Measurements from ENCODE around the gene CFAP77. TPM values are rescaled to one million over a fixed set of nuclear protein-coding genes. Genes with fewer than 3 reads are reported as not detected.

CFAP77 gene
- polyA plus RNA-seq, 1 of the 3 experiments (the other 2 are of a cell fraction): 1.1 TPM

- Histone ChIP-seq H3K9me3 (no peaks in the 10 kb centered on the region), H2AFZ (ENCODE audit: low read depth) (no peak overlapping the region), H3K9ac (no peak overlapping the region), H3K9me2 (no peaks in the 10 kb centered on the region), H3K27me3 (ENCODE audit: insufficient read depth) (no peaks in the 10 kb centered on the region; the same call in 1 of the 2 replicates), H3K27ac (ENCODE audit: low read depth in 2 of 2, low read length in 1 of 2) (no peak overlapping the region), H3K79me2 (ENCODE audit: insufficient read depth) (no peaks in the 10 kb centered on the region), H4K20me1 (ENCODE audit: insufficient read depth) (no peaks in the 10 kb centered on the region), H3K4me2 (no peak overlapping the region), H3K36me3 (replicated peaks in 1 of 2; ENCODE audit: control insufficient read depth in 1 of 2, insufficient read depth in 2 of 2, low read length in 1 of 2) (no peaks in the 10 kb centered on the region), H3F3A (replicated peaks; ENCODE audit: insufficient read depth) (no peaks in the 10 kb centered on the region), H3K4me3 (ENCODE audit: low read depth in 2 of 2, low read length in 1 of 2) (no peak overlapping the region), H3K4me1 (ENCODE audit: control insufficient read depth in 1 of 2, insufficient read depth in 2 of 2, low read depth in 1 of 2, low read length in 1 of 2) (peaks cover 0 to 6% of the 10 kb centered on the region in 2 experiments; a peak in 1 of 4 replicates)
- no peak for DNase-seq
- CTCF ChIA-PET: interaction anchor here (0.8 to 2.7 kb wide), 2 partner anchors 9 to 37 kb away, joined by 3 to 9 read pairs; no protein-coding TSS in a partner anchor
- POLR2A ChIA-PET: no interaction called here
- 70% methylated on average over 10 of the region's 12 CpGs for WGBS (ENCODE audit: low lambda C conversion rate)
- TF ChIP-seq EP300 (IDR thresholded peaks at IDR 0.05; ENCODE audit: borderline replicate concordance in 1 of 2, low read depth in 1 of 2, low read length in 1 of 2): no peak
- no peak for TF ChIP-seq YY1 (IDR thresholded peaks at IDR 0.05; ENCODE audit: low read depth)
- TF ChIP-seq RAD21 (IDR thresholded peaks at IDR 0.05; ENCODE audit: low read length): no peak
- no peak for TF ChIP-seq USF2 (IDR thresholded peaks at IDR 0.05; ENCODE audit: borderline replicate concordance, low read depth, low read length)
- TF ChIP-seq FOXJ3 (CRISPR knock-in tag; IDR thresholded peaks at IDR 0.05): no peak
- TF ChIP-seq FOSL2 (IDR thresholded peaks at IDR 0.05; ENCODE audit: borderline replicate concordance, low read depth): no peak
- TF ChIP-seq ELF1 (IDR thresholded peaks at IDR 0.05): no peak
- TF ChIP-seq RFX5 (IDR thresholded peaks at IDR 0.05; ENCODE audit: low read length): no peak
Measured at GRCh38 chr9:132537352-132537751, 127.3 kb downstream of the CFAP77 start.

GRCh38 chr9:132538071-132538470 lies 128.1 kb downstream of the CFAP77 start:
- Histone ChIP-seq H3K4me3 (ENCODE audit: low read depth in 2 of 2, low read length in 1 of 2) (no peak overlapping the region), H3K79me2 (ENCODE audit: insufficient read depth) (no peaks in the 10 kb centered on the region), H3K27ac (ENCODE audit: low read depth in 2 of 2, low read length in 1 of 2) (no peak overlapping the region), H3F3A (replicated peaks; ENCODE audit: insufficient read depth) (no peaks in the 10 kb centered on the region), H4K20me1 (ENCODE audit: insufficient read depth) (no peaks in the 10 kb centered on the region), H3K9me2 (no peaks in the 10 kb centered on the region), H2AFZ (ENCODE audit: low read depth) (no peak overlapping the region), H3K36me3 (replicated peaks in 1 of 2; ENCODE audit: control insufficient read depth in 1 of 2, insufficient read depth in 2 of 2, low read length in 1 of 2) (no peaks in the 10 kb centered on the region), H3K9me3 (no peaks in the 10 kb centered on the region), H3K27me3 (ENCODE audit: insufficient read depth) (no peaks in the 10 kb centered on the region; the same call in 1 of the 2 replicates), H3K9ac (no peak overlapping the region), H3K4me2 (no peak overlapping the region), H3K4me1 (ENCODE audit: control insufficient read depth in 1 of 2, insufficient read depth in 2 of 2, low read depth in 1 of 2, low read length in 1 of 2) (peaks cover 0 to 7% of the 10 kb centered on the region in 2 experiments; a peak in 1 of 4 replicates)
- WGBS (ENCODE audit: low lambda C conversion rate): 58% methylated on average over 8 of the region's 8 CpGs
- POLR2A ChIA-PET: no interaction called here
- TF ChIP-seq NFIC (IDR thresholded peaks at IDR 0.05; ENCODE audit: borderline replicate concordance): no peak
- TF ChIP-seq FOSL2 (IDR thresholded peaks at IDR 0.05; ENCODE audit: borderline replicate concordance, low read depth): no peak
- TF ChIP-seq RXRA (IDR thresholded peaks at IDR 0.05; ENCODE audit: borderline replicate concordance, low read depth): no peak
- TF ChIP-seq CHD2 (IDR thresholded peaks at IDR 0.05; ENCODE audit: low read length, partially characterized antibody): no peak
- TF ChIP-seq MXI1 (IDR thresholded peaks at IDR 0.05; ENCODE audit: low read depth, low read length): no peak
- no peak for TF ChIP-seq GABPA (IDR thresholded peaks at IDR 0.05; ENCODE audit: low read depth)
- no peak for TF ChIP-seq SIN3A (IDR thresholded peaks at IDR 0.05; ENCODE audit: borderline replicate concordance, low read depth, low read length)
- no peak for TF ChIP-seq MEF2A (IDR thresholded peaks at IDR 0.05; ENCODE audit: borderline replicate concordance, low read depth)
- TF ChIP-seq EP300 (IDR thresholded peaks at IDR 0.05; ENCODE audit: borderline replicate concordance in 1 of 2, low read depth in 1 of 2, low read length in 1 of 2): no peak
- TF ChIP-seq RAD21 (IDR thresholded peaks at IDR 0.05; ENCODE audit: low read length): no peak
- TF ChIP-seq FOXJ3 (CRISPR knock-in tag; IDR thresholded peaks at IDR 0.05): no peak
- no peak for TF ChIP-seq IRF3 (IDR thresholded peaks at IDR 0.05; ENCODE audit: low read depth, low read length)
- TF ChIP-seq PBX3 (IDR thresholded peaks at IDR 0.05): no peak
- no peak for TF ChIP-seq CTCF (IDR thresholded peaks at IDR 0.05)
- no peak for TF ChIP-seq YY1 (IDR thresholded peaks at IDR 0.05; ENCODE audit: low read depth)
- TF ChIP-seq RCOR1 (IDR thresholded peaks at IDR 0.05; ENCODE audit: low read length): no peak
- TF ChIP-seq TCF12 (IDR thresholded peaks at IDR 0.05): no peak
- CTCF ChIA-PET: interaction anchor here (0.9 to 2.7 kb wide), 2 partner anchors 8 to 126 kb away, joined by 3 to 9 read pairs; no protein-coding TSS in a partner anchor
- no peak for DNase-seq
